Muscle of arm (tissue), 12 donors: ENCODE measurements around the gene MEI1. TPM values are rescaled to one million over a fixed set of nuclear protein-coding genes. Genes with fewer than 3 reads are reported as not detected.
"Not testable (repeated sequence)": the region's sequence is repeated elsewhere in the genome, so short reads cannot be mapped to it uniquely, and the experiment has no call there.

Source experiments
- DNase-seq: peaks from one replicate; pipeline ENCODE4 v3.0.0-alpha.2; 2013
- polyA plus RNA-seq, 12 donors: library from polyadenylated mRNA; unstranded; fragments of 120-200 nt; gene quantifications; one replicate each; pipeline ENCODE4 v1.2.1, GENCODE V29; 2013; ENCODE audit not compliant: insufficient read length in 12 of 12

Gene MEI1
- polyA plus RNA-seq, 12 donors, result 0.54 to 2.1 (median 0.98) TPM; not detected in 2

- no peak for DNase-seq
Measured at GRCh38 chr22:41821471-41822316, 122.4 kb downstream of the MEI1 start.

- DNase-seq, result no peak
Measured at GRCh38 chr22:41822317-41823057, 123.2 kb downstream of the MEI1 start.

- no peak for DNase-seq
Measured at GRCh38 chr22:41823797-41824196, 124.5 kb downstream of the MEI1 start.

- no peak for DNase-seq
Measured at GRCh38 chr22:41825376-41825775, 126.1 kb downstream of the MEI1 start.

- no peak for DNase-seq
Measured at GRCh38 chr22:41826021-41826420, 126.7 kb downstream of the MEI1 start.

- DNase-seq, result no peak
Measured at GRCh38 chr22:41826430-41827383, 127.4 kb downstream of the MEI1 start.

- DNase-seq, result no peak
Measured at GRCh38 chr22:41827671-41828070, 128.4 kb downstream of the MEI1 start.

- no peak for DNase-seq
Measured at GRCh38 chr22:41828516-41828915, 129.2 kb downstream of the MEI1 start.

GRCh38 chr22:41830174-41830573 is 130.9 kb downstream of the MEI1 start:
- DNase-seq, result no peak

GRCh38 chr22:41831383-41831782 is 132.1 kb downstream of the MEI1 start:
- DNase-seq, result peak; percentile 31

GRCh38 chr22:41831828-41832552 is 132.7 kb downstream of the MEI1 start:
- no peak for DNase-seq

GRCh38 chr22:41832553-41833368 is 133.5 kb downstream of the MEI1 start, which contains the start of gene SREBF2:
SREBF2 (plus strand) TSS chr22:41833105; CDS start chr22:41833271, 166 bp downstream.
- DNase-seq, result peak; percentile 99

- DNase-seq, result peak; percentile 48
Measured at GRCh38 chr22:41833369-41834004, 134.2 kb downstream of the MEI1 start.

- no peak for DNase-seq
Measured at GRCh38 chr22:41834005-41834944, 135.0 kb downstream of the MEI1 start.

GRCh38 chr22:41835462-41835861 is 136.2 kb downstream of the MEI1 start:
- DNase-seq, result not testable (repeated sequence)

GRCh38 chr22:41836551-41836950 is 137.2 kb downstream of the MEI1 start:
- DNase-seq, result no peak

GRCh38 chr22:41838842-41839618 is 139.7 kb downstream of the MEI1 start:
- DNase-seq, result no peak

- DNase-seq, result no peak
Measured at GRCh38 chr22:41840216-41840615, 140.9 kb downstream of the MEI1 start.
